ENCODE data around the gene NOTUM. TPM values are rescaled to one million over a fixed set of nuclear protein-coding genes. Genes with fewer than 3 reads are reported as not detected.
A peak's percentile ranks its signal among the peaks of the same experiment; 100 is the strongest.

The NOTUM gene
- total RNA-seq, 1 experiment from 2014 or later: not detected

DNA sequence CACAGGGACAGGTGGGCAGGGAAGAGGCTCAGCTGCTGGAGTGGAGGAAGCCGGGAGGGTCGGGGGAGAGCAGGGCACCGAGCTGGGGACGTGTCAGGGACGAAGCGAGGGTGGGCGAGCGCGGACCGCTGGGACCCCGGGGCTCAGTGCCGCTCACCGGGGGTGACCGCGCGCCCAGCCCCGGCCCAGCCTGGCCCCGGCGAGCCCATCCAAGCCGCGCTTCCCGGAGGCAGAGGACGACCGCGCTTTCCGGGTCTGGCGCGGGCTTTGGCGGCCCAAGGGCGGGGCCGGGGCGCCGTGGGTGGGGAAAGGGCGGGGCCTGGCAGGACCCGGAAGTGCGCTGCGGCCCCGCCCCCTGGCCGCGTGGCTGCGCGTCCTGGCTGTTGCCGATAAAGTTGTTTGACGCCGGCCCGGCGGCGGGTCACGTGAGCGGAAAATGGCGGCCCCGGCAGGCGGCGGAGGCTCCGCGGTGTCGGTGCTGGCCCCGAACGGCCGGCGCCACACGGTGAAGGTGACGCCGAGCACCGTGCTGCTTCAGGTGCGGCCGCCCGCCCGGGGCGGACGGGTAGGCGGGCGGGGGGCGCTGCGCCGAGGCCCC lies 16.3 kb upstream of the NOTUM start, which contains the start of gene ASPSCR1:
ASPSCR1 (plus strand) TSS at position 419 of the 598 bp plus-strand sequence; CDS start at position 437, 18 bp downstream.
- Histone ChIP-seq H3K27ac (peak within 1 kb of the TSS; percentile 57; the same call in 1 of the 2 replicates), H3K9me2 (ENCODE audit: insufficient read depth) (no peaks in the 10 kb centered on the region), H3K79me2 (ENCODE audit: low read depth) (peaks cover 4% of the 10 kb centered on the region; the same call in 1 of the 2 replicates), H3K4me1 (replicated peaks; ENCODE audit: insufficient read depth) (peaks cover 28% of the 10 kb centered on the region), H3K9me3 (ENCODE audit: insufficient read depth, low read depth) (no peaks in the 10 kb centered on the region), H3K36me3 (ENCODE audit: low read depth) (no peaks in the 10 kb centered on the region), H2AFZ (peak within 1 kb of the TSS; percentile 87), H3F3A (ENCODE audit: insufficient read depth, low read depth) (peaks cover 32% of the 10 kb centered on the region), H3K4me2 (peak within 1 kb of the TSS; percentile 96), H4K20me1 (ENCODE audit: insufficient read depth) (0 out of 2 replicates have a peak, but pooled peaks cover 5% of the 10 kb centered on the region), H3K4me3 (peak within 1 kb of the TSS; percentile 62), H3K27me3 (ENCODE audit: insufficient read depth, low read depth) (no peaks in the 10 kb centered on the region)
- intact Hi-C loops (cut with micrococcal nuclease; ENCODE audit: unreplicated experiment): no loop called here
- ChIA-PET CTCF (no interaction called here), POLR2A (ENCODE audit: unreplicated experiment) (no interaction called here)
- peak; percentile 49 to 92 for DNase-seq
- TF ChIP-seq, protein P1, sequence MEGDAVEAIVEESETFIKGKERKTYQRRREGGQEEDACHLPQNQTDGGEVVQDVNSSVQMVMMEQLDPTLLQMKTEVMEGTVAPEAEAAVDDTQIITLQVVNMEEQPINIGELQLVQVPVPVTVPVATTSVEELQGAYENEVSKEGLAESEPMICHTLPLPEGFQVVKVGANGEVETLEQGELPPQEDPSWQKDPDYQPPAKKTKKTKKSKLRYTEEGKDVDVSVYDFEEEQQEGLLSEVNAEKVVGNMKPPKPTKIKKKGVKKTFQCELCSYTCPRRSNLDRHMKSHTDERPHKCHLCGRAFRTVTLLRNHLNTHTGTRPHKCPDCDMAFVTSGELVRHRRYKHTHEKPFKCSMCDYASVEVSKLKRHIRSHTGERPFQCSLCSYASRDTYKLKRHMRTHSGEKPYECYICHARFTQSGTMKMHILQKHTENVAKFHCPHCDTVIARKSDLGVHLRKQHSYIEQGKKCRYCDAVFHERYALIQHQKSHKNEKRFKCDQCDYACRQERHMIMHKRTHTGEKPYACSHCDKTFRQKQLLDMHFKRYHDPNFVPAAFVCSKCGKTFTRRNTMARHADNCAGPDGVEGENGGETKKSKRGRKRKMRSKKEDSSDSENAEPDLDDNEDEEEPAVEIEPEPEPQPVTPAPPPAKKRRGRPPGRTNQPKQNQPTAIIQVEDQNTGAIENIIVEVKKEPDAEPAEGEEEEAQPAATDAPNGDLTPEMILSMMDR (conservative IDR thresholded peaks at IDR 0.05): no peak
- TF ChIP-seq EZH2 (IDR thresholded peaks at IDR 0.05; ENCODE audit: low read depth): no peak
- no TSS peak for BruUV-seq (replicated peaks)

DNA sequence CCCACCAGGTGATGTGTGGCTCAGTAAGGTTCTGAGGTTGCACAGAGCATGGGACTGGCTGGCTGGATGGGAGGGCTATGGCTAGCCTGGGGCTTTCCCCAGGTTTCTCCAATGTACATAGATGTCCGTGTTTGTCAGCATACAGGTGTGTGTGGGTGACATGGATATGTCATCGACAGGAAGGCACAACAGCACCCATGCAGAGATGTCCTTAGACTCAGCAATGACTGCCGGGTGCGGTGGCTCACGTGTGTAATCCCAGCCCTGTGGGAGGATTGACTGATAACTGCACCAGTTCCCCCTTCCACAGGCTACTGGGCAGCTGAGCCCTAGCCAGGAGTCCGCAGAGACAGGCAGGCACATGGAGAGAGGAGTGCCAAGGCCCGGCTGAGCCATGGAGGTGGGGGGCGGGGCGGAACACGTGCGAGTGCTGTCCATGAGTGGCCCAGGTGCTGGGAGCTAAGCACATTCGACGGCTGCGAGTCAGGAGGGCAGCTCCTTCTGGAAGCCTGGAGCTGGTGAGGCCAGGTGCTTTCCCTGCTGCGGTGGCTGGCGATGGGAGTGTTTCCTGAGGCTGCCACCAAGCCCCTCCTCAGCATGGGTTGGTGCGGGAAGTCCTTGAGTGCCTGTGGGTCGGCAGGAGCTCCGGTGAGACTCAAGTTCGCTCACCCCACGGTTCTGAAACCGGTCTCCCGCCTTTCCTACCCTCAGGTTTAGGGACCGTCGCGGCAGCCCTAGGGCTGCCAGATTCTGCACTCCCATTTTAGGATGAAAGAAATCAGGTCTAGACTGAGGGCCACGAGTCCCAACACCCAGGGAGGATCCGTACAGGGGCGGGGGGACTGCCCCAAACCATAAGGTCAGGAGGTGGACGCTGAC lies 15.6 kb upstream of the NOTUM start:
- Histone ChIP-seq H3K4me2 (peak overlapping the region; percentile 96), H3F3A (ENCODE audit: insufficient read depth, low read depth) (peaks cover 27% of the 10 kb centered on the region), H3K79me2 (ENCODE audit: low read depth) (peaks cover 4% of the 10 kb centered on the region; the same call in 1 of the 2 replicates), H3K9me3 (ENCODE audit: insufficient read depth, low read depth) (no peaks in the 10 kb centered on the region), H3K4me1 (replicated peaks; ENCODE audit: insufficient read depth) (peaks cover 20% of the 10 kb centered on the region), H4K20me1 (ENCODE audit: insufficient read depth) (0 out of 2 replicates have a peak, but pooled peaks cover 5% of the 10 kb centered on the region), H3K27me3 (ENCODE audit: insufficient read depth, low read depth) (no peaks in the 10 kb centered on the region), H3K4me3 (peak overlapping the region; percentile 62), H2AFZ (peak overlapping the region; percentile 87), H3K36me3 (ENCODE audit: low read depth) (no peaks in the 10 kb centered on the region), H3K27ac (no peak overlapping the region), H3K9me2 (ENCODE audit: insufficient read depth) (no peaks in the 10 kb centered on the region)
- no peak for DNase-seq
- ChIA-PET CTCF (no interaction called here), POLR2A (ENCODE audit: unreplicated experiment) (no interaction called here)
- BruUV-seq (replicated peaks): TSS peak; percentile 70
- intact Hi-C loops (cut with micrococcal nuclease; ENCODE audit: unreplicated experiment): no loop called here
- TF ChIP-seq, protein P1 (conservative IDR thresholded peaks at IDR 0.05): no peak
- no peak for TF ChIP-seq EZH2 (IDR thresholded peaks at IDR 0.05; ENCODE audit: low read depth)

DNA sequence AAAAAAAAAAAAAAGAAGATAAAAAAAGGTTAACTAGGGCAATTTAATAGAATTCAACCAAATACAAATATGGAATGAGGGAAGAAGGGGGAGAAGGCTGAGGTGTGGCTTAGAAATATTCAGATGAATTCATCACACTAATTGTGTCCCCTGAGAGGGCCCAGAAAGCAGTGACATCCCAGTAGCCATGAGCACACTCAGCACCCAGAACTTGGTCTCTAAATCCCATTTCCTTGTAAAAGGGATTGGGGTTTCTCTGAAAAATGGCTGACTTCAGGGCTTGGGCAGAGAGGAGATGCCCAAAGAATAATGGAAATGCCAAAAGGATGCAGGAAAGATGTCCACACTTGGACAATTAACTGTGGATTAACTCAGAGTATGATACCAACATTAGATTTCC lies 12.4 kb upstream of the NOTUM start:
- H3K9me3 ChIP-seq (ENCODE audit: insufficient read depth, low read depth): no peaks in the 10 kb centered on the region
- intact Hi-C loops (cut with micrococcal nuclease; ENCODE audit: unreplicated experiment): no loop called here
- 0 out of 2 replicates have a peak, but pooled peaks cover under 1% of the 10 kb centered on the region for H3K79me2 ChIP-seq (ENCODE audit: low read depth)
- peaks cover 2% of the 10 kb centered on the region; the same call in 1 of the 2 replicates for H3F3A ChIP-seq (ENCODE audit: insufficient read depth, low read depth)
- H3K4me1 ChIP-seq (replicated peaks; ENCODE audit: insufficient read depth): no peaks in the 10 kb centered on the region
- no peak overlapping the region for H3K27ac ChIP-seq
- no peaks in the 10 kb centered on the region for H3K9me2 ChIP-seq (ENCODE audit: insufficient read depth)
- no peak for TF ChIP-seq EZH2 (IDR thresholded peaks at IDR 0.05; ENCODE audit: low read depth)
- TF ChIP-seq, protein P1 (conservative IDR thresholded peaks at IDR 0.05): no peak
- H3K4me2 ChIP-seq: no peak overlapping the region
- H3K36me3 ChIP-seq (ENCODE audit: low read depth): no peaks in the 10 kb centered on the region
- CTCF ChIA-PET: no interaction called here
- no peak for DNase-seq
- H3K4me3 ChIP-seq: no peak overlapping the region
- BruUV-seq (replicated peaks): no TSS peak
- POLR2A ChIA-PET (ENCODE audit: unreplicated experiment): no interaction called here
- no peak overlapping the region for H2AFZ ChIP-seq
- H4K20me1 ChIP-seq (ENCODE audit: insufficient read depth): no peaks in the 10 kb centered on the region
- H3K27me3 ChIP-seq (ENCODE audit: insufficient read depth, low read depth): no peaks in the 10 kb centered on the region

Data from PC-9 (cell line).